Liver (tissue), 9 donors: ENCODE data around the gene CDC42BPA. TPM values are rescaled to one million over a fixed set of nuclear protein-coding genes. Genes with fewer than 3 reads are reported as not detected.

Experiments
- DNase-seq: peaks from one replicate; pipeline ENCODE4 v3.0.0-alpha.2; 2017; ENCODE audit warnings: low spot score
- H3K27ac ChIP-seq, 2 donors: one replicate each; pipeline ENCODE4 v1.7.0; 2013; ENCODE audit warnings: inconsistent platforms in 2 of 2, low read length in 2 of 2, control low read depth in 1 of 2, low read depth in 1 of 2, mild to moderate bottlenecking in 1 of 2
- H3K27me3 ChIP-seq, 4 donors: one replicate each; pipeline versions ENCODE4 v1.6.1 to v1.7.0; 2013; ENCODE audit warnings: low read length in 3 of 4, inconsistent platforms in 1 of 4, mild to moderate bottlenecking in 1 of 4, moderate library complexity in 1 of 4; ENCODE audit not compliant: control insufficient read depth in 4 of 4, insufficient read depth in 4 of 4
- H3K36me3 ChIP-seq, 4 donors: one replicate each; pipeline versions ENCODE4 v1.6.1 to v1.7.0; 2013; ENCODE audit warnings: low read length in 3 of 4, mild to moderate bottlenecking in 3 of 4, low read depth in 1 of 4, moderate library complexity in 1 of 4; ENCODE audit not compliant: control insufficient read depth in 4 of 4, insufficient read depth in 3 of 4
- H3K4me1 ChIP-seq, 4 donors: one replicate each; pipeline versions ENCODE4 v1.6.1 to v1.7.0; 2013; ENCODE audit warnings: low read length in 3 of 4, mild to moderate bottlenecking in 3 of 4, moderate library complexity in 1 of 4; ENCODE audit not compliant: control insufficient read depth in 4 of 4, insufficient read depth in 4 of 4
- H3K4me3 ChIP-seq, 3 donors: one replicate each; pipeline versions ENCODE4 v1.6.1 to v1.7.0; 2013; ENCODE audit warnings: low read length in 3 of 3, control low read depth in 1 of 3, low read depth in 1 of 3, mild to moderate bottlenecking in 1 of 3
- H3K9ac ChIP-seq, 2 donors: one replicate each; pipeline ENCODE4 v1.7.0; 2013; ENCODE audit warnings: low read length in 2 of 2, mild to moderate bottlenecking in 2 of 2, moderate library complexity in 2 of 2, control low read depth in 1 of 2, low read depth in 1 of 2
- H3K9me3 ChIP-seq, 4 donors: one replicate each; pipeline versions ENCODE4 v1.6.1 to v1.7.0; 2013; ENCODE audit warnings: low read length in 3 of 4; ENCODE audit not compliant: control insufficient read depth in 4 of 4
- GABPA ChIP-seq, 2 donors: IDR thresholded peaks in 1 of 2; conservative IDR thresholded peaks in 1 of 2; 2 replicates each; pipeline ENCODE4 v1.6.1; 2016; ENCODE audit warnings: antibody characterized with exemption in 2 of 2, mild to moderate bottlenecking in 1 of 2, moderate library complexity in 1 of 2
- HNF4A ChIP-seq, 2 donors: conservative IDR thresholded peaks; 2 replicates each; pipeline ENCODE4 v1.6.1; 2016; ENCODE audit warnings: antibody characterized with exemption in 2 of 2, mild to moderate bottlenecking in 2 of 2
- HNF4G ChIP-seq: IDR thresholded peaks from 2 replicates; pipeline ENCODE4 v1.6.1; 2016; ENCODE audit warnings: antibody characterized with exemption
- JUND ChIP-seq, 2 donors: IDR thresholded peaks; 2 replicates each; pipeline ENCODE4 v1.6.1; 2016; ENCODE audit warnings: antibody characterized with exemption in 2 of 2
- RAD21 ChIP-seq, 2 donors: IDR thresholded peaks; 2 replicates each; pipeline ENCODE4 v1.6.1; 2016; ENCODE audit warnings: antibody characterized with exemption in 2 of 2, mild to moderate bottlenecking in 2 of 2
- RXRA ChIP-seq, 2 donors: IDR thresholded peaks; 2 replicates each; pipeline ENCODE4 v1.6.1; 2017 to 2018; ENCODE audit warnings: antibody characterized with exemption in 2 of 2, mild to moderate bottlenecking in 1 of 2
- SP1 ChIP-seq: IDR thresholded peaks from 2 replicates; pipeline ENCODE4 v1.6.1; 2018; ENCODE audit warnings: antibody characterized with exemption, mild to moderate bottlenecking
- TAF1 ChIP-seq: conservative IDR thresholded peaks from 2 replicates; pipeline ENCODE4 v1.6.1; 2016; ENCODE audit warnings: antibody characterized with exemption, mild to moderate bottlenecking
- WGBS: extraction: QIAGEN DNeasy Blood & Tissue Kit; methylation state at CpG from one replicate; pipeline ENCODE4 v1.1.7; 2013; 5-methylcytosine and 5-hydroxymethylcytosine counted together
- polyA plus RNA-seq, 2 donors: library from polyadenylated mRNA; stranded (reverse) in 1 of 2; unstranded in 1 of 2; fragments of 200-250 nt in 1 of 2; fragments of >200 nt in 1 of 2; fragmentation: Nextera tagmentation in 1 of 2; extraction: Ambion mirVana in 1 of 2; gene quantifications; one replicate each; pipeline versions ENCODE4 v1.2.1 to v1.2.3, GENCODE V29; 2013 to 2015
- total RNA-seq, 2 donors: library from RNA; depleted of rRNA; stranded (reverse); fragments of >200 nt; gene quantifications; one replicate each; pipeline ENCODE4 v1.2.3, GENCODE V29; 2014
- TF ChIP-seq, protein P1 (sequence below): IDR thresholded peaks from 2 replicates; pipeline ENCODE4 v1.6.1; 2016; ENCODE audit warnings: antibody characterized with exemption
- TF ChIP-seq, protein P2 (sequence below): IDR thresholded peaks from 2 replicates; pipeline ENCODE4 v1.6.1; 2016; ENCODE audit warnings: antibody characterized with exemption
- TF ChIP-seq, protein P3 (sequence below): IDR thresholded peaks from 2 replicates; pipeline ENCODE4 v1.6.1; 2016; ENCODE audit warnings: antibody characterized with exemption, mild to moderate bottlenecking
- donor health status: healthy.
- donor health status: healthy.
- donor health status: healthy.
- donor health status: healthy.
- donor health status: healthy.

CDC42BPA gene
- total and polyA plus RNA-seq, 4 donors: 5.8 to 39.9 (median 24.3) TPM

DNA sequence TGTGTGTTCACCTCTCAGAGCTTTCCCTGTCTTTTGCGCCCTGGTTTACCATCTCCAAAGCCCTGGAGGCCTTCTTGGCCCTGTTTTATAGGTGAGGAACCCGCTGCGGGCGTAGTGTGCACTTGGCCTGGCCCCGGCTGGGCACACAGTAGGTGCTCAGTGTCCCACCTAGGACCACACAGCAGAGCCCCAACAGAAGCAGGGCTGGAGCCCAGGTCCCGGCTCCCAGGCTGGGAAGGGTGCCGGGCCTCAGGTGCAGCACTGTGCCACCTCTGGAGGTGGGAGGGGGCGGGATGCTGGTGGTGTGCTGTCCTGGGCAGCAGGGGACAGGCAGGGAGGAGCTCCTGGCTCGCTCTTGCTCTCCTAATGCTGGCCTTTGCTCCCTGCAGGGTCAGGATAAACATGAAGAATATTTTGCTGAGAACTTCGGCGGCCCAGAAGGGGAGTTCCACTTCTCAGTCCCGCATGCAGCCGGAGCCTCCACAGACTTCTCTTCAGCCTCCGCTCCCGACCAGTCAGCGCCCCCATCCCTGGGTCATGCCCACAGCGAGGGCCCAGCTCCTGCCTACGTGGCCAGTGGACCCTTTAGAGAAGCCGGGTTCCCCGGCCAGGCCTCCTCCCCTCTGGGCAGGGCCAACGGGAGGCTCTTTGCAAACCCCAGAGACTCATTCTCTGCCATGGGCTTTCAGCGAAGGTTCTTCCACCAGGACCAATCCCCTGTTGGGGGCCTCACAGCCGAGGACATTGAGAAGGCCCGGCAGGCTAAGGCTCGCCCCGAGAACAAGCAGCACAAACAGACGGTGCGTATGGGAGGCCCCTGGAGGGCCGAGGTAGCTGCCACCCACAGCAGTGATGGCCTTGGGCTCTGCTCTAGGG lies 353.4 kb downstream of the CDC42BPA start:
- H3K27me3 ChIP-seq: no peaks in the 10 kb centered on the region

DNA sequence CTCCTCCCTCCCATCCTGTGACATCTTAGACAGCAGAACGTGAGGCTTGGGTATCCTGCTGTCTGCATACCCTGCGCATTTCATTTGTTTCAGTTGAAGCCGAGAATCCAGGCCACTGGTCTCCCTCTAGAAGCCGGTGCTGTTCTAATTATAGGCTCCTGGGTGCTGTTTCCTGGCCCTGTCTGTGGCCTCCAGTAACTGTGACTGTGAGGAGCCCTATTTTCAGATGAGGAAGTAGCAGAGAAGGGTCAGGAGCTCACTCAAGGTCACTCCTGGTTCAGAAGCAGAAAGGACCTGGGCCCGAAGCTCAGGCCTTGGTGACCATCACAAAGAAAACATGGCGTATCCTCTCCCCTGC lies 354.2 kb downstream of the CDC42BPA start:
- peaks cover 5 to 31% (median 21%) of the 10 kb centered on the region in 4 donors for H3K4me1 ChIP-seq
- no peaks in the 10 kb centered on the region for H3K27me3 ChIP-seq
- WGBS: 76% methylated on average over 6 of the region's 6 CpGs
- peaks cover 0 to 15% (median 5%) of the 10 kb centered on the region in 4 donors for H3K36me3 ChIP-seq
- H3K9ac ChIP-seq: no peak overlapping the region
- peak overlapping the region in 1 of 2 donors; percentile 19 for H3K27ac ChIP-seq
- DNase-seq: no peak
- peak in 1 of 2 donors; percentile 33 for TF ChIP-seq RXRA (IDR thresholded peaks at IDR 0.05)
- TF ChIP-seq, protein P1, sequence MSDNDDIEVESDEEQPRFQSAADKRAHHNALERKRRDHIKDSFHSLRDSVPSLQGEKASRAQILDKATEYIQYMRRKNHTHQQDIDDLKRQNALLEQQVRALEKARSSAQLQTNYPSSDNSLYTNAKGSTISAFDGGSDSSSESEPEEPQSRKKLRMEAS: no peak
- H3K9me3 ChIP-seq: no peaks in the 10 kb centered on the region
- no peak overlapping the region for H3K4me3 ChIP-seq

More for the DNA sequence above, 353.4 kb downstream of the CDC42BPA start:
- Histone ChIP-seq H3K36me3 (peaks cover 0 to 15% (median 5%) of the 10 kb centered on the region in 4 donors), H3K9me3 (no peaks in the 10 kb centered on the region), H3K9ac (no peak overlapping the region), H3K4me3 (peak overlapping the region in 1 of 3 donors; percentile 19), H3K4me1 (peaks cover 5 to 31% (median 21%) of the 10 kb centered on the region in 4 donors), H3K27ac (peak overlapping the region; percentile 25 to 34)
- DNase-seq: no peak
- TF ChIP-seq HNF4G: peak; percentile 35
- peak; percentile 72 to 73 for TF ChIP-seq HNF4A (conservative IDR thresholded peaks at IDR 0.05)
- TF ChIP-seq RXRA (IDR thresholded peaks at IDR 0.05): peak; percentile 44 to 59
- peak in 1 of 2 donors; percentile 3 for TF ChIP-seq JUND (IDR thresholded peaks at IDR 0.05)
- TF ChIP-seq SP1: peak; percentile 52
- no peak for TF ChIP-seq GABPA (IDR thresholded peaks at IDR 0.05 in 1 of 2, conservative IDR thresholded peaks at IDR 0.05 in 1 of 2)
- TF ChIP-seq, protein P1: no peak
- TF ChIP-seq, protein P2, sequence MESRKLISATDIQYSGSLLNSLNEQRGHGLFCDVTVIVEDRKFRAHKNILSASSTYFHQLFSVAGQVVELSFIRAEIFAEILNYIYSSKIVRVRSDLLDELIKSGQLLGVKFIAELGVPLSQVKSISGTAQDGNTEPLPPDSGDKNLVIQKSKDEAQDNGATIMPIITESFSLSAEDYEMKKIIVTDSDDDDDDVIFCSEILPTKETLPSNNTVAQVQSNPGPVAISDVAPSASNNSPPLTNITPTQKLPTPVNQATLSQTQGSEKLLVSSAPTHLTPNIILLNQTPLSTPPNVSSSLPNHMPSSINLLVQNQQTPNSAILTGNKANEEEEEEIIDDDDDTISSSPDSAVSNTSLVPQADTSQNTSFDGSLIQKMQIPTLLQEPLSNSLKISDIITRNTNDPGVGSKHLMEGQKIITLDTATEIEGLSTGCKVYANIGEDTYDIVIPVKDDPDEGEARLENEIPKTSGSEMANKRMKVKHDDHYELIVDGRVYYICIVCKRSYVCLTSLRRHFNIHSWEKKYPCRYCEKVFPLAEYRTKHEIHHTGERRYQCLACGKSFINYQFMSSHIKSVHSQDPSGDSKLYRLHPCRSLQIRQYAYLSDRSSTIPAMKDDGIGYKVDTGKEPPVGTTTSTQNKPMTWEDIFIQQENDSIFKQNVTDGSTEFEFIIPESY: no peak
- TF ChIP-seq, protein P3, sequence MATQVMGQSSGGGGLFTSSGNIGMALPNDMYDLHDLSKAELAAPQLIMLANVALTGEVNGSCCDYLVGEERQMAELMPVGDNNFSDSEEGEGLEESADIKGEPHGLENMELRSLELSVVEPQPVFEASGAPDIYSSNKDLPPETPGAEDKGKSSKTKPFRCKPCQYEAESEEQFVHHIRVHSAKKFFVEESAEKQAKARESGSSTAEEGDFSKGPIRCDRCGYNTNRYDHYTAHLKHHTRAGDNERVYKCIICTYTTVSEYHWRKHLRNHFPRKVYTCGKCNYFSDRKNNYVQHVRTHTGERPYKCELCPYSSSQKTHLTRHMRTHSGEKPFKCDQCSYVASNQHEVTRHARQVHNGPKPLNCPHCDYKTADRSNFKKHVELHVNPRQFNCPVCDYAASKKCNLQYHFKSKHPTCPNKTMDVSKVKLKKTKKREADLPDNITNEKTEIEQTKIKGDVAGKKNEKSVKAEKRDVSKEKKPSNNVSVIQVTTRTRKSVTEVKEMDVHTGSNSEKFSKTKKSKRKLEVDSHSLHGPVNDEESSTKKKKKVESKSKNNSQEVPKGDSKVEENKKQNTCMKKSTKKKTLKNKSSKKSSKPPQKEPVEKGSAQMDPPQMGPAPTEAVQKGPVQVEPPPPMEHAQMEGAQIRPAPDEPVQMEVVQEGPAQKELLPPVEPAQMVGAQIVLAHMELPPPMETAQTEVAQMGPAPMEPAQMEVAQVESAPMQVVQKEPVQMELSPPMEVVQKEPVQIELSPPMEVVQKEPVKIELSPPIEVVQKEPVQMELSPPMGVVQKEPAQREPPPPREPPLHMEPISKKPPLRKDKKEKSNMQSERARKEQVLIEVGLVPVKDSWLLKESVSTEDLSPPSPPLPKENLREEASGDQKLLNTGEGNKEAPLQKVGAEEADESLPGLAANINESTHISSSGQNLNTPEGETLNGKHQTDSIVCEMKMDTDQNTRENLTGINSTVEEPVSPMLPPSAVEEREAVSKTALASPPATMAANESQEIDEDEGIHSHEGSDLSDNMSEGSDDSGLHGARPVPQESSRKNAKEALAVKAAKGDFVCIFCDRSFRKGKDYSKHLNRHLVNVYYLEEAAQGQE: no peak
- TF ChIP-seq RAD21 (IDR thresholded peaks at IDR 0.05): peak in 1 of 2 donors; percentile 22
- TF ChIP-seq TAF1: no peak
- 58% methylated on average over 29 of the region's 29 CpGs for WGBS
